ENCODE measurements around the gene PARD6B.

DNA sequence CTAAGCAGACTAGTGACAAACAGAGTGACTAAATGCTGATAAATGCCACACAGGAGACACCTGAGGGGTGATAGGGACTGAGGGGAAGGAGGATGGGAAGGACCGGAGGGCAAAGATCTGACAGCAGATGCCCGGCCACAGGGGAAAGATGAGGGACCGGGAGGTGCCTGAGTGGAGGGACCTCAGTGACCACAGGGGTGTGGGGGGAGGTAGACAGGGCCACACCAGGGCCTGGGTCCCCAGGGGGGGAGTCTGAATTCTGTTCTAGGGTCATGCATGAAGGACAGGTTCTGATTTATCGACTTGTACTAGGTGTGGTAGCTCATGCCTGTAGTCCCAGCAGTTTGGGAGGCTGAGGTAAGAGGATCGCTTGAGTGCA, 70.4 kb downstream of the PARD6B start:
- TF ChIP-seq EZH2 (IDR thresholded peaks at IDR 0.05) (no peak), EZH2phosphoT487 (IDR thresholded peaks at IDR 0.05) (no peak)
- TF ChIP-seq, protein P1, sequence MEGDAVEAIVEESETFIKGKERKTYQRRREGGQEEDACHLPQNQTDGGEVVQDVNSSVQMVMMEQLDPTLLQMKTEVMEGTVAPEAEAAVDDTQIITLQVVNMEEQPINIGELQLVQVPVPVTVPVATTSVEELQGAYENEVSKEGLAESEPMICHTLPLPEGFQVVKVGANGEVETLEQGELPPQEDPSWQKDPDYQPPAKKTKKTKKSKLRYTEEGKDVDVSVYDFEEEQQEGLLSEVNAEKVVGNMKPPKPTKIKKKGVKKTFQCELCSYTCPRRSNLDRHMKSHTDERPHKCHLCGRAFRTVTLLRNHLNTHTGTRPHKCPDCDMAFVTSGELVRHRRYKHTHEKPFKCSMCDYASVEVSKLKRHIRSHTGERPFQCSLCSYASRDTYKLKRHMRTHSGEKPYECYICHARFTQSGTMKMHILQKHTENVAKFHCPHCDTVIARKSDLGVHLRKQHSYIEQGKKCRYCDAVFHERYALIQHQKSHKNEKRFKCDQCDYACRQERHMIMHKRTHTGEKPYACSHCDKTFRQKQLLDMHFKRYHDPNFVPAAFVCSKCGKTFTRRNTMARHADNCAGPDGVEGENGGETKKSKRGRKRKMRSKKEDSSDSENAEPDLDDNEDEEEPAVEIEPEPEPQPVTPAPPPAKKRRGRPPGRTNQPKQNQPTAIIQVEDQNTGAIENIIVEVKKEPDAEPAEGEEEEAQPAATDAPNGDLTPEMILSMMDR (IDR thresholded peaks at IDR 0.05) = no peak
